Measurements from ENCODE around the gene SLC9A8. TPM values are rescaled to one million over a fixed set of nuclear protein-coding genes. Genes with fewer than 3 reads are reported as not detected.

The SLC9A8 gene
- total RNA-seq, 4 donors from 2014 or later, result 9.0 to 31.0 (median 16.6) TPM

GRCh38 chr20:49908258-49908565 lies 95.6 kb downstream of the SLC9A8 start:
- DNase-seq, result no peak
- H3K27me3 ChIP-seq, result no peaks in the 10 kb centered on the region
- 96 to 100% methylated on average over 3 to 11 of the region's 11 CpGs for WGBS, 2 donors (ENCODE audit: low coverage in 1 of 2)
- H3K27ac ChIP-seq, result peak overlapping the region in 1 of 4 donors; percentile 85
- in situ Hi-C loops (cut with MboI; ENCODE audit: low pct_ligation_motif_present in 1 of 4, low pct_unique_long_range_greater_than_20kb in 1 of 4, low sequenced_read_pairs in 3 of 4), result no loop called here
- peaks cover 20 to 46% (median 33%) of the 10 kb centered on the region in 4 donors for H3K4me1 ChIP-seq
- intact Hi-C loops (cut with DNase I; ENCODE audit: low total_unique reads), result no loop called here
- H3K9me3 ChIP-seq, result no peaks in the 10 kb centered on the region
- peaks cover 0 to 23% (median 9%) of the 10 kb centered on the region in 4 donors for H3K36me3 ChIP-seq
- TF ChIP-seq POLR2AphosphoS5 (IDR thresholded peaks at IDR 0.05) (no peak), CTCF (IDR thresholded peaks at IDR 0.05) (no peak), EP300 (IDR thresholded peaks at IDR 0.05; ENCODE audit: low read depth) (no peak), POLR2A (IDR thresholded peaks at IDR 0.05) (no peak)
- H3K4me3 ChIP-seq, result no peak overlapping the region

- Histone ChIP-seq H3K9me3 (no peaks in the 10 kb centered on the region), H3K27me3 (no peaks in the 10 kb centered on the region), H3K4me1 (peaks cover 33 to 61% (median 48%) of the 10 kb centered on the region in 4 donors), H3K27ac (peak overlapping the region; percentile 80 to 85 (median 82)), H3K4me3 (peak overlapping the region in 1 of 4 donors; percentile 3), H3K36me3 (peaks cover 0 to 18% (median 9%) of the 10 kb centered on the region in 4 donors)
- intact Hi-C loops (cut with DNase I; ENCODE audit: low total_unique reads) (no loop called here), in situ Hi-C loops (cut with MboI; ENCODE audit: low pct_ligation_motif_present in 1 of 4, low pct_unique_long_range_greater_than_20kb in 1 of 4, low sequenced_read_pairs in 3 of 4) (no loop called here)
- DNase-seq, result peak; percentile 84
- WGBS, 2 donors (ENCODE audit: low coverage in 1 of 2), result 53% methylated on average over 28 of the region's 28 CpGs; no CpG with 5 or more reads in 1 of the 2 donors
- peak in 3 of 5 experiments; percentile 5 to 24 (median 16) for TF ChIP-seq CTCF (IDR thresholded peaks at IDR 0.05)
- no peak for TF ChIP-seq EP300 (IDR thresholded peaks at IDR 0.05; ENCODE audit: low read depth)
- TF ChIP-seq POLR2AphosphoS5 (IDR thresholded peaks at IDR 0.05), result peak; percentile 44 to 73 (median 59)
- TF ChIP-seq POLR2A (IDR thresholded peaks at IDR 0.05), result peak; percentile 58
Measured at GRCh38 chr20:49909499-49910339, 97.1 kb downstream of the SLC9A8 start.

GRCh38 chr20:49910340-49910706 lies 97.7 kb downstream of the SLC9A8 start:
- no peak for TF ChIP-seq EP300 (IDR thresholded peaks at IDR 0.05; ENCODE audit: low read depth)
- no peak for TF ChIP-seq CTCF (IDR thresholded peaks at IDR 0.05)
- TF ChIP-seq POLR2A (IDR thresholded peaks at IDR 0.05), result no peak
- no peak for TF ChIP-seq POLR2AphosphoS5 (IDR thresholded peaks at IDR 0.05)
- in situ Hi-C loops (cut with MboI; ENCODE audit: low pct_ligation_motif_present in 1 of 4, low pct_unique_long_range_greater_than_20kb in 1 of 4, low sequenced_read_pairs in 3 of 4) (no loop called here), intact Hi-C loops (cut with DNase I; ENCODE audit: low total_unique reads) (no loop called here)

GRCh38 chr20:49913399-49914047 lies 100.9 kb downstream of the SLC9A8 start:
- no peak for DNase-seq
- H3K36me3 ChIP-seq, result peaks cover 0 to under 1% (median 0%) of the 10 kb centered on the region in 4 donors
- 84 to 90% methylated on average over 4 to 16 of the region's 16 CpGs for WGBS, 2 donors (ENCODE audit: low coverage in 1 of 2)
- H3K27me3 ChIP-seq, result no peaks in the 10 kb centered on the region
- peak overlapping the region in 1 of 4 donors; percentile 98 for H3K4me3 ChIP-seq
- H3K9me3 ChIP-seq, result no peaks in the 10 kb centered on the region
- peak overlapping the region in 3 of 4 donors; percentile 11 to 98 (median 96) for H3K27ac ChIP-seq
- intact Hi-C loops (cut with DNase I; ENCODE audit: low total_unique reads) (no loop called here), in situ Hi-C loops (cut with MboI; ENCODE audit: low pct_ligation_motif_present in 1 of 4, low pct_unique_long_range_greater_than_20kb in 1 of 4, low sequenced_read_pairs in 3 of 4) (no loop called here)
- TF ChIP-seq POLR2A (IDR thresholded peaks at IDR 0.05) (no peak), CTCF (IDR thresholded peaks at IDR 0.05) (no peak), EP300 (IDR thresholded peaks at IDR 0.05; ENCODE audit: low read depth) (no peak), POLR2AphosphoS5 (IDR thresholded peaks at IDR 0.05) (no peak)
- H3K4me1 ChIP-seq, result peaks cover 37 to 77% (median 58%) of the 10 kb centered on the region in 4 donors

More at GRCh38 chr20:49910340-49910706, 97.7 kb downstream of the SLC9A8 start:
- peak overlapping the region in 1 of 4 donors; percentile 0 for H3K4me3 ChIP-seq
- peak overlapping the region; percentile 80 to 85 (median 82) for H3K27ac ChIP-seq
- 47% methylated on average over 4 of the region's 4 CpGs; no CpG with 5 or more reads in 1 of the 2 donors for WGBS, 2 donors (ENCODE audit: low coverage in 1 of 2)
- DNase-seq, result no peak
- H3K9me3 ChIP-seq, result no peaks in the 10 kb centered on the region
- H3K27me3 ChIP-seq, result no peaks in the 10 kb centered on the region
- H3K36me3 ChIP-seq, result peaks cover 0 to 16% (median 6%) of the 10 kb centered on the region in 4 donors
- peaks cover 36 to 61% (median 48%) of the 10 kb centered on the region in 4 donors for H3K4me1 ChIP-seq
